Esophagus squamous epithelium (tissue), 5 donors: ENCODE data around the gene ZFYVE28. TPM values are rescaled to one million over a fixed set of nuclear protein-coding genes. Genes with fewer than 3 reads are reported as not detected.
"Not testable (repeated sequence)": the region's sequence is repeated elsewhere in the genome, so short reads cannot be mapped to it uniquely, and the experiment has no call there.

Experiments used
- DNase-seq: peaks from one replicate; lab custom pipeline; 2025; lab: John Stamatoyannopoulos, UW
- H3K27ac ChIP-seq, 4 donors: fragments of 200-600 bp; sonication (generic); one replicate each; pipeline ENCODE4 v1.5.1; 2016 to 2019; ENCODE audit warnings: mild to moderate bottlenecking in 1 of 4
- H3K27me3 ChIP-seq, 4 donors: fragments of 200-600 bp; sonication (generic); 1 replicate in 3 of 4; 2 replicates in 1 of 4; pipeline versions ENCODE4 v1.5.1 to v1.6.0; 2017 to 2021; ENCODE audit warnings: antibody characterized with exemption in 1 of 4
- H3K36me3 ChIP-seq, 3 donors: fragments of 200-600 bp; sonication (generic); one replicate each; pipeline ENCODE4 v1.5.1; 2016 to 2019
- H3K4me1 ChIP-seq, 3 donors: fragments of 200-600 bp; sonication (generic); one replicate each; pipeline ENCODE4 v1.5.1; 2017 to 2019
- H3K4me3 ChIP-seq, 4 donors: fragments of 200-600 bp; sonication (generic); 1 replicate in 3 of 4; 2 replicates in 1 of 4; pipeline ENCODE4 v1.5.1; 2016 to 2019; ENCODE audit warnings: mild to moderate bottlenecking in 2 of 4, moderate library complexity in 1 of 4
- H3K9me3 ChIP-seq, 3 donors: fragments of 200-600 bp; sonication (generic); one replicate each; pipeline ENCODE4 v1.5.1; 2016 to 2019
- CTCF ChIP-seq, 6 experiments: fragments of 450-650 bp in 4 of 6; fragments of 200-600 bp in 2 of 6; sonication (generic) in 2 of 6; IDR thresholded peaks; one replicate each; pipeline ENCODE4 v1.5.1; 2016 to 2019; ENCODE audit warnings: antibody characterized with exemption in 6 of 6, mild to moderate bottlenecking in 4 of 6, moderate library complexity in 4 of 6
- POLR2A ChIP-seq, 4 donors: fragments of 450-650 bp; IDR thresholded peaks; one replicate each; pipeline ENCODE4 v1.6.1; 2017; ENCODE audit warnings: antibody characterized with exemption in 4 of 4, mild to moderate bottlenecking in 4 of 4, moderate library complexity in 3 of 4
- WGBS, 2 donors: methylation state at CpG; one replicate each; pipeline ENCODE4 v1.1.5; 2018; 5-methylcytosine and 5-hydroxymethylcytosine counted together
- intact Hi-C: fragments of 100-400 bp; cut with DNase I; formaldehyde crosslinking; loops from one replicate; pipeline ENCODE4 v1.15.0; 2022
- small RNA-seq, 4 donors: library from RNA; depleted of rRNA; stranded (forward); fragments of <200 nt; gene quantifications; one replicate each; pipeline ENCODE3, GENCODE V24; 2016
- total RNA-seq, 4 donors: library from RNA; depleted of rRNA; stranded (reverse); fragments of >200 nt; gene quantifications; one replicate each; pipeline ENCODE4 v1.1.0, GENCODE V29; 2016
- donor health status: DM: yes; HTN: yes; CAD: no.

Gene ZFYVE28
- total RNA-seq, 4 donors from 2014 or later = 5.1 to 8.5 (median 8.2) TPM

GRCh38 chr4:2231082-2231481 is 187.4 kb downstream of the ZFYVE28 start:
- TF ChIP-seq POLR2A (IDR thresholded peaks at IDR 0.05) (no peak), CTCF (IDR thresholded peaks at IDR 0.05) (no peak)
- H3K4me3 ChIP-seq = no peak overlapping the region
- no peaks in the 10 kb centered on the region for H3K27me3 ChIP-seq
- intact Hi-C loops = no loop called here
- no peak overlapping the region for H3K27ac ChIP-seq
- peaks cover 0 to 4% (median 0%) of the 10 kb centered on the region in 3 donors for H3K4me1 ChIP-seq
- H3K9me3 ChIP-seq = no peaks in the 10 kb centered on the region
- whole genome bisulfite sequencing, 2 donors = 97% methylated on average over 6 of the region's 6 CpGs
- peaks cover 0 to 61% (median 0%) of the 10 kb centered on the region in 3 donors for H3K36me3 ChIP-seq
- DNase-seq = no peak

- Histone ChIP-seq H3K27me3 (no peaks in the 10 kb centered on the region), H3K4me1 (no peaks in the 10 kb centered on the region), H3K27ac (no peak overlapping the region), H3K4me3 (no peak overlapping the region), H3K36me3 (peaks cover 0 to 58% (median 0%) of the 10 kb centered on the region in 3 donors), H3K9me3 (no peaks in the 10 kb centered on the region)
- no peak for TF ChIP-seq CTCF (IDR thresholded peaks at IDR 0.05)
- no peak for TF ChIP-seq POLR2A (IDR thresholded peaks at IDR 0.05)
- intact Hi-C loops = loop anchor here (10.0 kb wide), 1 partner anchor 219 kb away; no protein-coding TSS in a partner anchor
- 63 to 65% methylated on average over 2 of the region's 2 CpGs for WGBS, 2 donors
- no peak for DNase-seq
Measured at GRCh38 chr4:2226261-2226660, 192.2 kb downstream of the ZFYVE28 start.

GRCh38 chr4:2222838-2223237 is 195.6 kb downstream of the ZFYVE28 start:
- no peak overlapping the region for H3K4me3 ChIP-seq
- H3K36me3 ChIP-seq = peaks cover 0 to 49% (median 0%) of the 10 kb centered on the region in 3 donors
- H3K27me3 ChIP-seq = no peaks in the 10 kb centered on the region
- WGBS, 2 donors = 77 to 85% methylated on average over 2 of the region's 2 CpGs
- TF ChIP-seq CTCF (IDR thresholded peaks at IDR 0.05) (no peak), POLR2A (IDR thresholded peaks at IDR 0.05) (no peak)
- H3K9me3 ChIP-seq = no peaks in the 10 kb centered on the region
- no peak overlapping the region for H3K27ac ChIP-seq
- intact Hi-C loops = loop anchor here (10.0 kb wide), 1 partner anchor 222 kb away; no protein-coding TSS in a partner anchor
- H3K4me1 ChIP-seq = peaks cover 0 to 8% (median 0%) of the 10 kb centered on the region in 3 donors
- no peak for DNase-seq

GRCh38 chr4:2221378-2221777 is 197.1 kb downstream of the ZFYVE28 start:
- intact Hi-C loops = loop anchor here (10.0 kb wide), 1 partner anchor 223 kb away; no protein-coding TSS in a partner anchor

GRCh38 chr4:2220016-2220630 is 198.3 kb downstream of the ZFYVE28 start:
- intact Hi-C loops = loop anchor here (10.0 kb wide), 1 partner anchor 225 kb away; no protein-coding TSS in a partner anchor
- no peak for DNase-seq
- Histone ChIP-seq H3K4me1 (peaks cover 0 to 8% (median 0%) of the 10 kb centered on the region in 3 donors), H3K9me3 (no peaks in the 10 kb centered on the region), H3K4me3 (no peak overlapping the region), H3K27ac (no peak overlapping the region), H3K36me3 (peaks cover 0 to 25% (median 0%) of the 10 kb centered on the region in 3 donors), H3K27me3 (no peaks in the 10 kb centered on the region)
- no peak for TF ChIP-seq POLR2A (IDR thresholded peaks at IDR 0.05)
- peak; percentile 66 to 88 (median 74) for TF ChIP-seq CTCF (IDR thresholded peaks at IDR 0.05)
- 8 to 12% methylated on average over 10 of the region's 10 CpGs for WGBS, 2 donors

More at GRCh38 chr4:2221378-2221777, 197.1 kb downstream of the ZFYVE28 start:
- not testable (repeated sequence) for H3K27me3 ChIP-seq, H3K27ac ChIP-seq, H3K4me3 ChIP-seq, DNase-seq, H3K4me1 ChIP-seq, H3K9me3 ChIP-seq
- H3K36me3 ChIP-seq = peaks cover 0 to 36% (median 0%) of the 10 kb centered on the region in 3 donors
- 61 to 71% methylated on average over 4 of the region's 4 CpGs for WGBS, 2 donors

Small RNA genes within 50 kb of the gene (small RNA-seq; reads per million reads assigned to genes)
- gene COX6B1P5 = 0 reads per million in 4 donors

Other genes starting within 250 kb of the ZFYVE28 start
- 10 to 100 TPM in 3 of 4 donors, 1 to 10 TPM in 1; 8.9 to 13.0 (median 10.7) TPM for gene HAUS3, start 176.5 kb downstream of the ZFYVE28 start, total RNA-seq
- gene POLN, start 176.5 kb downstream of the ZFYVE28 start, total RNA-seq = 1 to 10 TPM in 3 of 4 donors, under 1 TPM in 1; 0.19 to 1.5 (median 1.2) TPM
- 10 to 100 TPM; 12.9 to 32.2 (median 27.8) TPM for gene MXD4, start 156.5 kb downstream of the ZFYVE28 start, total RNA-seq
- under 1 TPM in 1 of 4 donors, not detected in 3; 0.11 TPM for gene CFAP99, start 310 bp upstream of the ZFYVE28 start, total RNA-seq
- 10 to 100 TPM; 29.6 to 38.1 (median 32.6) TPM for gene RNF4, start 50.5 kb upstream of the ZFYVE28 start, total RNA-seq
- 10 to 100 TPM in 3 of 4 donors, 1 to 10 TPM in 1; 9.8 to 18.7 (median 16.4) TPM for gene FAM193A, start 118.0 kb upstream of the ZFYVE28 start, total RNA-seq